Measurements from ENCODE around the gene SSTR5.

DNA sequence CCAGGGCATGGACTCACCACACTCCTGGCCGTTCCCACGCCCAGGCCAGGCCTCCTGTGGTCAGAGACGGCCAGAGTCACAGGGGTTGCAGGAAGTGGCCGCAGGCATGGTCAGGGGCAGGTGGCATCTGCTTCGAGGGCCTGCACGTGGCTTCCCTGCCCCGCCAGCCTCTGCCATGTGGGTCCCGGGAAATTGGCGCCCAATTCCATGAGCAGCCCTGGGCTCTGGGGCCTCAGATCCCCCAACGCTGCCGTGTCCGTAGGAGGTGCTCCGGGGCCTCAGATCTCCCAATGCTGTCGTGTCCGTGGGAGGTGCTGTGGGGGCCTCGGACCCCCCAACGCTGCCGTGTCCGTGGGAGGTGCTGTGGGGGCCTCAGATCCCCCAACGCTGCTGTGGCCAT, 9.7 kb upstream of the SSTR5 start:
- TF ChIP-seq YY1 (IDR thresholded peaks at IDR 0.05; ENCODE audit: insufficient read depth, insufficient read length) (no peak), ZNF274 (IDR thresholded peaks at IDR 0.05; ENCODE audit: low read depth, low read length) (no peak)
